ENCODE measurements around the gene NPAS3.

DNA sequence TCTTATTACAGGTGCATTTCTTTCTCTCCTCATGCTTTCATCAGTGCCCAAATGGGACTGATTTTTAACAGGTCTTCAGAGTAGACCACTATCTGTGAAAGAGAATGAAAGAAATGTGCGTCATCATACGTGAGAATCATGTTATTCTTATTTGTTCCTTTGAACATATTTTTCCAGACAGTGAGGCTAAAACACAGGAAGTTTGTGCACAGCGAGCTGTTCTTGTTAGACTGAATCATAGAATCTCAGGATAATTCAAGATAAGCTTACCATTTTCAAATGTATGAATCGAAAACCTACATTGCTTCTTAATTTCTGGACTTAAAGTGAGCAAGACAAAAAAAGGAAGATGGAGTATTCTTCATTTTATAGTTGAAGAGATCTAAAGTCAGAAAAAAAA is 629.1 kb downstream of the NPAS3 start:
- TF ChIP-seq GATA2 (IDR thresholded peaks at IDR 0.05; ENCODE audit: low read depth, low read length) (no peak), GATA3 (IDR thresholded peaks at IDR 0.05; ENCODE audit: low read depth, low read length) (no peak)
